Astrocyte of the spinal cord (primary cell): ENCODE data around the gene PARD3B.

Experiments
- DNase-seq: peaks from one replicate; pipeline ENCODE4 v3.0.0; 2011; ENCODE audit warnings: low read depth, low spot score
- H3K4me3 ChIP-seq: 2 replicates; pipeline ENCODE4 v1.5.1; 2011; ENCODE audit warnings: low read depth, mild to moderate bottlenecking, low read length, moderate library complexity
- CTCF ChIP-seq: IDR thresholded peaks from 2 replicates; pipeline ENCODE4 v1.5.1; 2012; ENCODE audit warnings: low read depth, mild to moderate bottlenecking, low read length, inconsistent platforms
- in situ Hi-C: cut with HindIII; loops from 2 replicates; pipeline ENCODE4 v1.10.0; 2017; ENCODE audit warnings: low sequenced_read_pairs

PARD3B gene

GRCh38 chr2:204840504-204840903, 295.2 kb downstream of the PARD3B start:
- in situ Hi-C loops = no loop called here
- no peak for DNase-seq
- TF ChIP-seq CTCF = no peak
- no peak overlapping the region for H3K4me3 ChIP-seq

GRCh38 chr2:204842068-204842467, 296.8 kb downstream of the PARD3B start:
- no peak overlapping the region for H3K4me3 ChIP-seq
- in situ Hi-C loops = no loop called here
- no peak for DNase-seq
- no peak for TF ChIP-seq CTCF

GRCh38 chr2:204842661-204843485, 297.6 kb downstream of the PARD3B start:
- in situ Hi-C loops = no loop called here
- TF ChIP-seq CTCF = no peak
- H3K4me3 ChIP-seq = no peak overlapping the region
- peak; percentile 94 for DNase-seq

GRCh38 chr2:204846471-204846870, 301.2 kb downstream of the PARD3B start:
- in situ Hi-C loops = no loop called here
- DNase-seq = no peak
- no peak for TF ChIP-seq CTCF
- no peak overlapping the region for H3K4me3 ChIP-seq

GRCh38 chr2:204849892-204850291, 304.6 kb downstream of the PARD3B start:
- no peak for TF ChIP-seq CTCF
- in situ Hi-C loops = no loop called here
- no peak overlapping the region for H3K4me3 ChIP-seq
- no peak for DNase-seq

- no peak for TF ChIP-seq CTCF
Measured at GRCh38 chr2:204850581-204850980, 305.3 kb downstream of the PARD3B start.

More at GRCh38 chr2:204850581-204850980, 305.3 kb downstream of the PARD3B start:
- in situ Hi-C loops = no loop called here
- DNase-seq = no peak
- no peak overlapping the region for H3K4me3 ChIP-seq
